Cardiac muscle cell (in vitro differentiated cells and primary cell): ENCODE data around the gene ACVRL1. TPM values are rescaled to one million over a fixed set of nuclear protein-coding genes. Genes with fewer than 3 reads are reported as not detected.
"Not testable (repeated sequence)": the region's sequence is repeated elsewhere in the genome, so short reads cannot be mapped to it uniquely, and the experiment has no call there.

ENCODE experiments used
- DNase-seq, 2 donors: peaks; one replicate each; pipeline versions ENCODE4 v3.0.0 to v3.0.0-alpha.2; 2010 to 2017; ENCODE audit warnings: low read depth in 1 of 2, low spot score in 1 of 2
- H3K27ac ChIP-seq: fragments of 200-600 bp; sonication (generic); 2 replicates; pipeline ENCODE4 v1.5.1; 2016
- H3K27me3 ChIP-seq: fragments of 200-600 bp; sonication (generic); 2 replicates; pipeline ENCODE4 v1.6.0; 2016; ENCODE audit warnings: control low read depth
- H3K36me3 ChIP-seq: fragments of 200-600 bp; sonication (generic); 2 replicates; pipeline ENCODE4 v1.5.1; 2016; ENCODE audit warnings: control low read depth
- H3K4me1 ChIP-seq: fragments of 200-600 bp; sonication (generic); 2 replicates; pipeline ENCODE4 v1.8.1; 2017; ENCODE audit warnings: low read depth, mild to moderate bottlenecking, mixed run types
- H3K4me3 ChIP-seq: fragments of 200-600 bp; sonication (generic); 2 replicates; pipeline ENCODE4 v1.5.1; 2016; ENCODE audit warnings: mild to moderate bottlenecking
- H3K9me3 ChIP-seq: fragments of 200-600 bp; sonication (generic); 2 replicates; pipeline ENCODE4 v1.5.1; 2017; ENCODE audit warnings: low read depth, mild to moderate bottlenecking, control low read depth
- CTCF ChIP-seq: IDR thresholded peaks from 2 replicates; pipeline ENCODE4 v1.5.1; 2012; ENCODE audit warnings: low read depth, mild to moderate bottlenecking, low read length
- polyA plus RNA-seq: library from polyadenylated mRNA; unstranded; fragments of >200 nt; fragmentation: Nextera tagmentation; extraction: Ambion mirVana; gene quantifications from 2 replicates; pipeline ENCODE4 v1.2.1, GENCODE V29; 2016
- total RNA-seq: library from RNA; depleted of rRNA; stranded (reverse); fragments of >200 nt; gene quantifications from 2 replicates; pipeline ENCODE4 v1.2.3, GENCODE V29; 2016

ACVRL1 gene
- total and polyA plus RNA-seq, 2 experiments from 2014 or later: 5.5 TPM; not detected in 1

DNA sequence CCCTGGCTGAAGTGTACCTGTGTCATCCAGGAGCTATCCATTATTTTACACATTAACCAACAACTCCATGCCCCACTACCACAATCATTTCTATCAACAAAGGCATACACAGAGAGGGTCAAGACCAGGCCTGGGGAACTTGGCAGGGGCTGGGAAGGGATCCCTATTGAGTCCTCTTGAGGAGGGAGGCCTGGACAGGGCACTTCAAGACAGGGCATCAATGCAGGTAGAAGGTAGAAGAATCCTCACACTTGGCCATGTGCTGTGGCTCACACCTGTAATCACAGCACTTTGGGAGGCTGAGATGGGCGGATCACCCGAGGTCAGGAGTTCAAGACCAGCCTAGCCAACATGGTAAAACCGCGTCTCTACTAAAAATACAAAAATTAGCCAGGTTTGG, 32.8 kb upstream of the ACVRL1 start:
- Histone ChIP-seq H3K4me3 (no peak overlapping the region), H3K36me3 (no peaks in the 10 kb centered on the region), H3K4me1 (peaks cover 4% of the 10 kb centered on the region), H3K9me3 (no peaks in the 10 kb centered on the region), H3K27me3 (peaks cover 9% of the 10 kb centered on the region), H3K27ac (no peak overlapping the region)
- TF ChIP-seq CTCF: no peak
- no peak for DNase-seq

DNA sequence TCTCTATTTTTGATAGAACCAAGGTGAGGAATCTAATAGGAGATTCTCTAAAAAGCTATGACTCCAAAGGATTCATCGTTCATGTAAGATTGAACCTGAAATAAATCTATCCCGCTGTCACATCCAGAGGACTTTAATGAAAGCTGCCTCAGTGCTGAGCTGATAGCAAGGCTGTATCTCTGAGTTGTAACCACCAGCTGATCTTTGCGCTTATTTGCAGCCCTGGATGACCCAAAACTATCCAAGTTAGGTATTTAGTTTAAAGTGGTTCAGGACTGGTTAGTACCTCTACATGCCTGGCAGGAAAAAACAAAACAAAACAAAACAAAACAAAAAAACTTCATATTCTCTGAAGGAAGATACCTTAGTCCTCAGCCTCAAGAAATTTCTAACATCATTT, 28.2 kb upstream of the ACVRL1 start:
- TF ChIP-seq CTCF: no peak
- DNase-seq: no peak

GRCh38 chr12:51883295-51883694, 24.0 kb upstream of the ACVRL1 start:
- Histone ChIP-seq H3K36me3 (no peaks in the 10 kb centered on the region), H3K27me3 (no peaks in the 10 kb centered on the region)
- DNase-seq: no peak

More for the DNA sequence above, 28.2 kb upstream of the ACVRL1 start:
- H3K4me3 ChIP-seq: no peak overlapping the region
- H3K27me3 ChIP-seq: no peaks in the 10 kb centered on the region
- H3K27ac ChIP-seq: no peak overlapping the region
- no peaks in the 10 kb centered on the region for H3K9me3 ChIP-seq
- no peaks in the 10 kb centered on the region for H3K36me3 ChIP-seq
- H3K4me1 ChIP-seq: no peaks in the 10 kb centered on the region

GRCh38 chr12:51883998-51884675, 23.2 kb upstream of the ACVRL1 start:
- no peak for DNase-seq
- Histone ChIP-seq H3K27ac (no peak overlapping the region), H3K36me3 (no peaks in the 10 kb centered on the region), H3K4me3 (no peak overlapping the region), H3K9me3 (no peaks in the 10 kb centered on the region), H3K27me3 (no peaks in the 10 kb centered on the region), H3K4me1 (no peaks in the 10 kb centered on the region)
- TF ChIP-seq CTCF: no peak

More at GRCh38 chr12:51883295-51883694, 24.0 kb upstream of the ACVRL1 start:
- Histone ChIP-seq H3K9me3 (no peaks in the 10 kb centered on the region), H3K4me1 (no peaks in the 10 kb centered on the region), H3K27ac (no peak overlapping the region), H3K4me3 (no peak overlapping the region)
- TF ChIP-seq CTCF: no peak

DNA sequence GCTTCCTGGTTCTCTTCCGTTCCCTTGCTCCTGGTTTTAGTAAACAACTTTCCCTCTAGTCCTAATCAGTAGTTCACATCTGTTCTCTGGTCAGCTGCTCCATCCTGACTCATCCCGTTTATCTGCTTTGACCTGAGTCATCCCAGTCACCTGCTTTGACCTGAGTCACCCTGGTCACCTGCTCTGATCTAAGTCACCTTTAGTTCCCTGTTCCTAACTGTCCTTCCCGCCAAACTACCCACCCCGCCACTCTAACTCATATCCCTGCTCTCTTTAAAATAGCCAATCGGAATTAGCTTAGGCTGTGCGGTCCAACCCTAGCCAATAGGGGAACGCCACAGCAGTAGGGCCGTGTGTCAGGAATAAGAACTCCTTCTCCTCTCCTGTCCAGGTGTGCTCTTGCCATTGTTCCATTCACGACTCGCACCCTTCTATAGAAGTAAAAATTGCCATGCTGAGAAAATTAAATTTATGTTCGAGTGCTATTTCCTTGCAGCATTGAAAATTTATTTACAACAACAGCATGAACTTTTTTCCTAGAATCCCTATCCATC, 22.6 kb upstream of the ACVRL1 start:
- TF ChIP-seq CTCF: no peak
- Histone ChIP-seq H3K4me3 (no peak overlapping the region), H3K27ac (no peak overlapping the region), H3K9me3 (no peaks in the 10 kb centered on the region), H3K4me1 (no peaks in the 10 kb centered on the region), H3K36me3 (no peaks in the 10 kb centered on the region), H3K27me3 (no peaks in the 10 kb centered on the region)
- no peak for DNase-seq

DNA sequence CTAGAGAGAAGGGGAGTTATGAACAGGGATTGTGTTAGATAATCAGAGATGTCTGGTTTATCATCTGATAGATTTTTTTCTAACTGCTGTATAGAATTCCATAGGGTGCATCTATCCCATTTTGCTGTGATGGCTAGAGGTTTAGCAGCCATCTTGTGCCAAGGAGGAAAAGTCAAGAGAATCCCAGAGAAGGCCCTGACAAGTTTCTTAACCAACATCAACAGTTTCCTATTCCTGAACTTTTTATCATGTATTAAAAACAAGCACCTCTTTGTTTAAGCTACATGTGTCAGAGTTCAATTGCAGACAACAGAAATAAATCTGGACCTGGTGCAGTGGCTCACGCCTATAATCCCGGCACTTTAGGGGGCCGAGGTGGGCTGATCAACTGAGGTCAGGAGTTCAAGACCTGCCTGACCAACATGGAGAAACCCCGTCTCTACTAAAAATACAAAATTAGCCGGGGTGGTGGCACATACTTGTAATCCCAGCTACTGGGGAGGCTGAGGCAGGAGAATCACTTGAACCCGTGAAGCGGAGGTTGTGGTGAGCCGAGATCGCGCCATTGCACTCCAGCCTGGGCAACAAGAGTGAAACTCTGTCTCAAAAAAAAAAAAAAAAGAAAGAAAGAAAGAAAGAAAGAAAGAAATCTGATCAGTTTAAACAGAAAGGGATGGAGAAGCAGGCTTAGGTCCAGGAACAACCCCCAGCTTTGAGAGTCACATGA, 21.8 kb upstream of the ACVRL1 start:
- H3K4me1 ChIP-seq, H3K27me3 ChIP-seq, DNase-seq, H3K4me3 ChIP-seq, H3K27ac ChIP-seq, H3K9me3 ChIP-seq, H3K36me3 ChIP-seq: not testable (repeated sequence)
